SU-DHL-6 (cell line): ENCODE measurements around the gene ATP6V0A1.

ENCODE experiments used
- CTCF ChIP-seq: fragments of 200-600 bp; sonication (generic); IDR thresholded peaks from one replicate; pipeline ENCODE4 v1.5.1; 2017; ENCODE audit warnings: antibody characterized with exemption, mild to moderate bottlenecking, low read length, moderate library complexity; ENCODE audit not compliant: insufficient read depth, poor library complexity, severe bottlenecking
- EZH2phosphoT487 ChIP-seq: fragments of 200-600 bp; sonication (generic), shearing (Covaris generic); conservative IDR thresholded peaks from 2 replicates; pipeline ENCODE4 v1.6.1; 2018; ENCODE audit warnings: mild to moderate bottlenecking, antibody characterized with exemption, low read length, moderate library complexity, mixed read lengths

- TF ChIP-seq CTCF (no peak), EZH2phosphoT487 (no peak)
Observed at GRCh38 chr17:42536372-42537155, 77.9 kb downstream of the ATP6V0A1 start.
